ENCODE results near the gene SLC4A1.

Gene SLC4A1

DNA sequence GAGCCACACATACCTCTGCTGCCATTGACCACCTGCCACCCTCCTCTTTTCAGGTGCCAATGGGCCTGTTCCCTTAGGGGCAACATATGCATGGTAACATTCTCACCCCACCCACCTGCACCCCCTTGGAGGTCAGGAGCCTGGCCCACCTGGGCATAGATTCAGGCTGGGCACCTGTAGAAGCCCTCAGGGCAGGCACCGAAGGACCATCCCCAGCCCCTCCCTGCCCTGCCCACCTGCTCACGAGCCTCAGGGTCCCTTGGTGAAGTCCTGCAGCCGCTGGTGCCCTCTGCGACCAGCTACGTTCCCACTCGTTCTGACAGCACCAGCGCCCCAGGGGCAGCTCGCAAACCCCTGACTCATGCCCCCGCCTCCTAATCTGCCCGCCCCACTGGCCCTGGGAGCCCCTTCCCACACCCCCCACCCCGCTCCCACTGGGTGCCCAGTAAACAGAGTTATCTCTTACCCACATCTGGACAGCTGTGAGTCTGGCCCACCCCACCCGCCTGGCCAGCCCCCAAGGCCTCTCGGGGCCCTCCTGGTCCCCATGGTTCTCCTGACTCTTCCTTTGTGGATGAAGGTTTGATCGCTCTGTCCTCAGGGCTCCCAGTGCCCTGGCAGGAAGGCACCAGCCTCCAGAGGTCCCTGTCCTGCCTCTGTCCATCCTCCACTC lies at the start of gene SLC4A1:
SLC4A1 (minus strand) TSS at position 318 of the 673 bp plus-strand sequence. CDS start 5,269 bp downstream, outside the sequence.
- no peak for DNase-seq

DNA sequence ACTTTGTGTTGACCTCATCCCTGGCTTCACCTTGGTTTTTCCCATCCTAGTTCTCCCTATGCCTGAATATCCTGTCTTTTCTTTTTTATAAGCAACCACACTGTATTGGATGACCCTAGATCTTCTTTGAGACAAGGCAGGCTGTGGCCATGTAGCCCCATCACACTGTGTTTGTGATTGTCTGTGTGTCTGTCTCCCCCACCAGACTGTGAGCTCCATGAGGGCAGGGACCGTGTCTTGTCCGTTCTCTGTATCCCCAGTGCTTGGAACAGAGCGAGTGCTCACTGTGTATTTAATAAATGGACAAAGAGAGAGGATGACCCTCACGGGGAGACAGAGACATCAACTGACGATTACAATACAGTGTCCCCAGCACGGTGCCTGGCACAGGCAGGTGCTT lies 49.6 kb upstream of the SLC4A1 start:
- no peak for DNase-seq

DNA sequence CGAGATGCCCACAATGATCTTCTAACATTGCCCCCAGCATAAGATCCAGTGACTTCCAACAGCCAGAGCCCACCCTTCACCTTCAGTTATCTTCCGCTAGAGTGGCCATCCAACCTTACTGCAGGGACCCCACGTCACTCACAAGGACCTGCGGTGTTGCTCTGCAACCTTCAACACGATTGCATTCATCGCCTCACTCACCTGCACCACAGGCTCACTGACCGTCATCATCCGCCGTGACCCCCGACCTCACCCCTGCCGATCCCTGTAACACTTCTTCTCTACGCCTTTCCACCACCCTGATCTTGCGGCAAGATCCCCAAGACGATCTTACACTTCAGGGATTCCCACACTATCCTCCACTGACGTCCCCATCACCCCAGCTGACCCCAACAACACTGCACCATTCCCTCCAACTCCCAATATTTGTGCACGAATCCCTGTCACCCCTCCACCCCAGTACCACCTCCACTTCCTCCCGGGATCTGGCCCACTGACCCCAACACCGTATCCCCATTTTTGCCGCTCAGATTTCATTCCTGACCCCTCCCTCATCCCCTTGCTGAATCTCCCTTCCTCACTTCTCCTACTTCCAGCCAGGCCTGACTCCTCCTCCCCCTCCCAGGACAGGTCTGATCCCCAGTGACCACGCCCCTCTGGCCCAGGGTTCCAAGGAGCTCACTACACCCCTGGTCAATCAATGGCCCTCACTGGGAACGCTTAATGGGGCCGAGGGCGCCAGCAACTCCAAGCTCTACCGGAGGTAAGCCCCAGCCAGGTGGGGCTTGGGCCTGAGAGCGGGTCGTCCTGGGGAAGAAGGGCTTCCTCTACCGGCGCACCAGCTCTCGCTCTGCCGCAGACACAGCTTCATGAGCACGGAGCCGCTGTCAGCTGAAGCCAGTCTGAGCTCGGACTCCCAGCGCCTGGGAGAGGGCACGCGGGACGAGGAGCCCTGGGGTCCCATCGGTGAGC lies 48.1 kb upstream of the SLC4A1 start:
- DNase-seq, result no peak

DNA sequence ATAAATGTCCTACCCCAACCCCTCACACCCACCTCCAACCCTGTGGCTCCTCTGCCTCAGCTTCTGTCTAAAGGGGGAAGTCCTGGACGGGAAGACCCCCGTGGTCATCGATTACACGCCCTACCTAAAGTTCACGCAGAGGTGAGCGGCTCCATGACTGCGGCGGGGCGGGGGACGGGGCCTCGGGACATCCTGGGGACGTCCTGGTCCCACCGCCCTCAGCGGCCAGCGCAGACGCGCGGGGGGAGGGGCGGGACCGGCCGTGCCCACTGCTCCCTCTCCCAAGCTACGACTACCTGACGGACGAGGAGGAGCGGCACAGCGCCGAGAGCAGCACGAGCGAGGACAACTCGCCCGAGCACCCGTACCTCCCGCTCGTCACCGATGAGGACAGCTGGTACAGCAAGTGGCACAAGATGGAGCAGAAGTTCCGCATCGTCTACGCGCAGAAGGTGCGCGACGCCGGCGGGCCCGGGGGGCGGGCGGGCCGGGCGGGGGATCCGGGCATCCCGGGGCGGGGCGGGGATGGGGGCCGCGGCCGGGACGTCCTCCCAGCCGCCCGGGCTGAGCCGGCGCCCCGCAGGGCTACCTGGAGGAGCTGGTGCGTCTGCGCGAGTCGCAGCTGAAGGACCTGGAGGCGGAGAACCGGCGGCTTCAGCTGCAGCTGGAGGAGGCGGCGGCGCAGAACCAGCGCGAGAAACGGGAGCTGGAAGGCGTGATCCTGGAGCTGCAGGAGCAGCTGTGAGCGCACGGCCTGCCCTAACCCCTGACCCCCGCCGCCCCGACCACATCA lies 47.1 kb upstream of the SLC4A1 start:
- DNase-seq, result no peak

DNA sequence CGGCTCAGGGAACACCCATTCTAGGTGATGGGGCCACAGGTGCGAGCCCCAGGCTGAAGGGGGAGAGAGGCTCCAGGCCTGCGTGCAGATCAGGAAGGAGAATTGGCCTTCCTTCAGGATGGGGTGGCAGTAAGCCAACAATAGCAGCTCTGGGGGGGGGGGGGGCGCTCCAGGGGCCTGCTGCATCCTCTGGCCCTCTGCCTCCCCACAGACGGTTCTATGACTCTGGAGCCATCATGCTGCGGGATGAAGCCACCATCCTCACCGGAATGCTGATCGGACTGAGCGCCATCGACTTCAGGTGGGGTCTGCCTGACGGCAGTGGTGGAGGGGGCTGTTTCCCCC lies 46.6 kb upstream of the SLC4A1 start:
- DNase-seq, result no peak

DNA sequence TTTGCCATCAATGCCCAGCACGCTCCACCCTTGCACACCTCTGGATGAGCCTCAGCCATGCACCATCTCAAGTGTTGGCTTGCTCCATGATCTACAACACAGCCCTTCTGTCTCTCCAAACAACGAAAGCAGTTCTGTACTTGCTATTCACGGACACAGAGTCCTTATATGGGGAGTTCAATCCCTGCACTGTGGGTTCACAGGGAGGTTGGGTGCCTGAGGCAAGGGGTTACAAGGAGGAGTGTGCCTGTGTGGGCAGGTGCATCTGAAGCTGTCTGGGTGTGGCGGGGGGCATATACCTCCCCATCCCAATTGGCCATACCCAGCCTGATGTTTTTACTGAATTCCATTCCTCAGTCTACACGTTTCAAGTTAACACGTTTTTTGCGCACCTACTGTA lies 46.1 kb upstream of the SLC4A1 start:
- no peak for DNase-seq

- DNase-seq, result no peak
Measured at GRCh38 chr17:44312396-44313104, 44.6 kb upstream of the SLC4A1 start.

GRCh38 chr17:44311562-44312181 lies 43.7 kb upstream of the SLC4A1 start:
- DNase-seq, result no peak

- DNase-seq, result no peak
Measured at GRCh38 chr17:44310609-44311376, 42.9 kb upstream of the SLC4A1 start.

GRCh38 chr17:44310188-44310587 lies 42.3 kb upstream of the SLC4A1 start:
- DNase-seq, result no peak

DNA sequence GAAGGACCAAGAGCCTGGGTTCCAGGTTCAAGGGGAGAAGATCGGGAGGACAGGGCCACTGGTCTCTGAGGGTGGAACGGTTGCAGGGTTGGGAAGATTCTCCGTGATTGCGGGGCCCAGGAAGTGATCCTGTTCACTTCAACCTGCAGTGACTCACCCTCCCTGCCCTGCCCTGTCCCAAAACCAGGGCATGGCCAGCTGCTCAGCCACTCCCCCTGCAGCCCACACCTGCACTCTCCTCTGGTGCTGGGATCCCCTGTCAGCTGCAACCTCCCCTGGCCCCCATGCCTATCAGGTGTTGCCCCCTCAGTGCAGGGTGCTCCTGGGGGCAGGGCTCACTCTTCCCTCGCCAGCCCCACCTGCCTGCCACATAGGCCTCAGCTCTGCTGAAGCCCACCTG lies 41.5 kb upstream of the SLC4A1 start:
- no peak for DNase-seq

- no peak for DNase-seq
Measured at GRCh38 chr17:44308865-44309264, 40.9 kb upstream of the SLC4A1 start.

DNA sequence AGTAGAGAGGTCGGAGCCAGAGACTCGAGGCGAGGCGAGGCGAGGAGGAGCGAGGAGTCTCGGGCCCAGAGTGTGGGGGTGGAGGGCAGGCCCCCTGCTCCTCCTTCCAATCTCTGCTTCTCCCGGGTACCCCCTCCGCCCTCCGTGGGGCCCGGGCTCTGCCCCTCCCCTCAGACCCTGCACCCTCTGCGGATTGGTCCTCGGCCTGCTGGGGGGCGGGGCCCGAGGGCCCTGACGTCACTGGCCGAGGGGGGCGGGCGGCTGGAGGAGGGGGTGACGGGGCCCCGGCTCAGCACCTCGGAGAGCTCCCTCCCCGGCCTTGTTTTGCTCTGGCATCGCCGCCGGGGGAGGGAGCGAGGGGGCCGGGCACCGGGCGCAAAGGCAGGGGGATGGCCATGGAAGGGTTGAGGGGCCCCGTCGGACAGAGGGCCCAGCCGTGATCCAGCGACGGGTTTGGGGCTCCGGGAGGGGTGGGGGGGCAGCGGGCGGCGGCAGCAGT lies 40.4 kb upstream of the SLC4A1 start, which contains the start of gene RUNDC3A:
RUNDC3A (plus strand) TSS at position 282 of the 499 bp plus-strand sequence. CDS start 232 bp downstream, outside the sequence.
- DNase-seq, result peak; percentile 19

- no peak for DNase-seq
Measured at GRCh38 chr17:44307387-44308186, 39.7 kb upstream of the SLC4A1 start.

DNA sequence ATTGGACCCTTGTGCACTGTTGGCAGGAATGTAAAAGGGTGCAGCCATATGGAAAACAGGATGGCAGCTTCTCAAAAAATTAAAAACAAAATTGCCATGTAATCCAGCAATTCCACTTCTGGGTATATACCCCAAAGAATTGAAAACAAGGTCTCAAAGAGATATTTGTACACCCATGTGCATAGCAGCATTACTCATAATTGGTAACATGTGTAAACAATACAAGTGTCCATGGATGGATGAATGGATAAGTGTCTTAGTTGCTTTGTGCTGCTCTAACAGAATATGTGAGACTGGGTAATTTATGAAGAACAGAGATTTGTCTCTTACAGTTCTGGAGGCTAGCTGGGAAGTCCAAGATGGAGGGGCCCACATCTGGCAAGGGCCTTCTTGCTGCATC lies 36.7 kb upstream of the SLC4A1 start:
- DNase-seq, result no peak

DNA sequence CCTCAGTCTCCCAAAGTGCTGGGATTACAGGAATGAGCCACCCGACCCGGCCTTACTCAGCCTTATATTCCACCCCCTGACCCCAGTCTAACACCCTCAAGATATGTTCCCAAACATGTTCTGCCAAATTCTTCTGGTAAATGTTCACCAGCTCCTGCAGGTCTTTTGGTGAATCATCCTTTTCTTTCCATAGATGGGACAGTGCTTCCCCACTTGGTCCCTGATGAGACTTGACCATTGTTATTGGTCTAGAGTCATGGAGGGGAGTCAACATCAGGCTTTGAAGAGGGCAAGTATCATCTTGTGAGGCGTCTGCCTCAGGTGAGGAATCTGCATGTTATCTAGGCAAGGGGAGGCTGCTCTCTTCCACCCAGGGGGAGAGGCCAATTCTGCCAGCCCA lies 30.0 kb upstream of the SLC4A1 start:
- no peak for DNase-seq

DNA sequence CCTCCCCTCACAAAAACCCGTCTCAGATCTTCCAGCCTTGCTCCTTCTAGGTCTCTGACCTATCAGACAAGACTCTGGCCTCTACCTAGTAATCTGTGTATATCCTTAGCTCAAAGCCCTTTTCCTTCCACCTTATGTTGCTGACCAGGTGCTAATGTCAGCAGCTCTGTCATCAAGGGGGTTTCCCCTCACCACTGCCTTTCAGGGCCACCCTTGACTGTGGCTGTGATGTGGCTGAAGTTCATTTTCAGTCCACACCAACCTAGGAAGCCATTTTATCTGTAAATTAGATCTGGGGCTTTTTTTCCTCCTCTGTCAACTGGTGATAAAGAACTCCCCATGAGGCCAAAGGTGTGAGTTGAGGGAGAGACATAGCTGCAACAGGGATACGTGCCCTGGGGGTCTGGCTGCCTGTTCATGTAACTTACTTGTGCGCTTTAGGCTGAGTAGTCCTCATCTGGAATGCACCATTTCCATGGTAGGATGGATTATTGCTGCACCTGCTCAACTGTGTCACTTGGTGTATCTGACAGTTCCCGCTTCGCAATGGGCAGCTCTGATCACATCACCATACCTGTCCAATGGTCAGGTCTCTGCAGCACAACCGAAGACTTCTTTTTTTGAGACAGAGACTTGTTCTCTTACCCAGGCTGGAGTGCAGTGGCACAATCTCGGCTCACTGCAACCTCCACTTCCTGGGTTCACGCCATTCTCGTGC lies 25.7 kb upstream of the SLC4A1 start:
- no peak for DNase-seq

GRCh38 chr17:44287651-44288050 lies 19.7 kb upstream of the SLC4A1 start:
- no peak for DNase-seq

DNA sequence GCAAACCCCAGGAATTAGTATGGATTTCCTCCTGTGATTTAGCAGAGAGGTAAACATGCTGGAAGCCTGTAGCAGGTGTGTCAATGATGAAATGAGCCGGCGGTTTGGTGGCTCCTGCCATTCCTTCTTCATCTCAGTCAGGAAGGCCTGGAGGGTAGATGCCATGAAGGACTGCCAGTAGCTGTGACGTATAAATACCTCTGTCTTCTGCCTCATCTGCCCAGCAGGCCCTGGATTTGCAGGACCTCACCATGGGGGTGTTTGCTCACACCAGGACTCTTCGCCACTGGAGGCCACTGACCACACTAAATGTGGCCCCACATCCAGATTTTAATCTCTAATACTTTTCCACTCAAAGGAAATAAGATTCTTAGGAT lies 16.1 kb upstream of the SLC4A1 start:
- no peak for DNase-seq

Data from amniotic stem cell (primary cell).